Right renal pelvis (tissue), 4 donors: ENCODE results near the gene STON2. TPM values are rescaled to one million over a fixed set of nuclear protein-coding genes. Genes with fewer than 3 reads are reported as not detected.
"Not testable (repeated sequence)": the region's sequence is repeated elsewhere in the genome, so short reads cannot be mapped to it uniquely, and the experiment has no call there.

ENCODE experiments used
- DNase-seq, 4 donors: peaks; one replicate each; pipeline ENCODE4 v3.0.0-alpha.2; 2013; ENCODE audit warnings: low read depth in 4 of 4, low spot score in 3 of 4, missing footprints in 1 of 4
- polyA plus RNA-seq, 4 donors: library from polyadenylated mRNA; unstranded; fragments of 120-200 nt; gene quantifications; one replicate each; pipeline ENCODE4 v1.2.1, GENCODE V29; 2013; ENCODE audit not compliant: insufficient read length in 4 of 4

Gene STON2, protein sequence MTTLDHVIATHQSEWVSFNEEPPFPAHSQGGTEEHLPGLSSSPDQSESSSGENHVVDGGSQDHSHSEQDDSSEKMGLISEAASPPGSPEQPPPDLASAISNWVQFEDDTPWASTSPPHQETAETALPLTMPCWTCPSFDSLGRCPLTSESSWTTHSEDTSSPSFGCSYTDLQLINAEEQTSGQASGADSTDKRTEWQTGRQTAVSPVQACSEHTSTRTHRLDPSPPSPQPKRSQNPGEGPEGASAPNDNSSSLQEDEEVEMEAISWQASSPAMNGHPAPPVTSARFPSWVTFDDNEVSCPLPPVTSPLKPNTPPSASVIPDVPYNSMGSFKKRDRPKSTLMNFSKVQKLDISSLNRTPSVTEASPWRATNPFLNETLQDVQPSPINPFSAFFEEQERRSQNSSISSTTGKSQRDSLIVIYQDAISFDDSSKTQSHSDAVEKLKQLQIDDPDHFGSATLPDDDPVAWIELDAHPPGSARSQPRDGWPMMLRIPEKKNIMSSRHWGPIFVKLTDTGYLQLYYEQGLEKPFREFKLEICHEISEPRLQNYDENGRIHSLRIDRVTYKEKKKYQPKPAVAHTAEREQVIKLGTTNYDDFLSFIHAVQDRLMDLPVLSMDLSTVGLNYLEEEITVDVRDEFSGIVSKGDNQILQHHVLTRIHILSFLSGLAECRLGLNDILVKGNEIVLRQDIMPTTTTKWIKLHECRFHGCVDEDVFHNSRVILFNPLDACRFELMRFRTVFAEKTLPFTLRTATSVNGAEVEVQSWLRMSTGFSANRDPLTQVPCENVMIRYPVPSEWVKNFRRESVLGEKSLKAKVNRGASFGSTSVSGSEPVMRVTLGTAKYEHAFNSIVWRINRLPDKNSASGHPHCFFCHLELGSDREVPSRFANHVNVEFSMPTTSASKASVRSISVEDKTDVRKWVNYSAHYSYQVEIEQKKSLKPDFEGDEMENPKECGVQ
- polyA plus RNA-seq = 10 to 100 TPM; 37.8 to 44.7 (median 42.3) TPM

DNA sequence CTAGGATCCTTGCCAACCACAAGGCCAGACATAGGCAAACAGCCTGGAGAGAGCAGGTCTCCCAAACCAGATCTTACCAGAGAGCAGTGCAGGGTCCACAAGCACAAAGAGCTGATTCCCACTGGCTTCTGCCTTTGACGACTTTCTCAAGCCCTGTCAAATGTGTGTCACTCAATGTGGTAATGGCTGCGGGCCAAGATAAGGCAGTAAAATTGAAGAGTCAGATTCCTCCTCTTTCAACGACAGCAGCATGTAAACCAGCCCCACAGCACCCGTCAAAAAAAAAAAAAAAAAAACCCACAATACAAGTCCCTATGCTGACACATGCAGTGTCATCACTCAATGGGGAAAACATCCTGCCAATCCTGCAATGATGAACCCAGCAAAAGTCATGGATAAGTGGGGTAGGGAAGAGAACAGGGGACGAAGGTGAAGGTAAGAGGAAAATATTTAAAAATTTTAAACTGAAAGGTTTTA lies at the start of gene STON2:
STON2 (minus strand) TSS at position 123 of the 477 bp plus-strand sequence. CDS start 1,942 bp downstream, outside the sequence.
- no peak for DNase-seq

DNA sequence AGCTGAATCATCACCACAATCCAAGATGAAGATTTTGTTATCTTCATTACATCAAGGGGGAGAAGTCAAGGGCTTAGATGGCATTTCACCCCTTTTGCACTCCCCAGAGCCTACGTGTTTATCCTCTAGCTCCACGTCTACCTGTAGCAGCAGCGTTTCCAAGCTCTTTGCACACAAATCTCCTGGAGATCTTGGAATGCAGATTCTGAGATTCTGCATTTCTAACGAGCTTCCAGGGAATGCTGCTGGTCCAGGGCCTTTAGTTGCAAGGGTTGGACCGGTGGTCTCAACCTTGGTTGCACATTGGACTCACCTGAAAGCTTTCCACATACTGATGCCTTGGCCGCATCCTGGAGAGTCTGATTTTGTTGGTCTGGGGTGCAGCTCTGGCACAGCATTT lies 49.5 kb upstream of the STON2 start:
- no peak for DNase-seq

DNA sequence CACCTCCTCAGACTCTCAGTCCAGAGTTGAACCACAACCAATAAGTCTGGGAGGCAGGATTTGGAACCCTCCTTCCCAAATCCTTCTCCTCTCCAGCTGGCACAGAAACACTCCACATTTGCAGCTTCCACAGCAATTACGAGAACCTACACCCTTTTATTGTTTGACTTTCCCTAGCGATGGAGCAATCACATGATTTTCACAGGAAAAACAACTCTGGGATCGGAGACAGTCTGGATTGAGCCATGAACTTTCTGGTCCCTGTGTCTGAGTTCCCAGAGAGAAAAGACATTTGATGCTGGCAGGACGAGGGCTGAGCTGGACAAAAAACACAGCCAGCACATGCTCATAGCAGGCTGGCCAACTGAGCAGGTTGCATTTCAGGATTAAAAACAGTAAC lies 49.0 kb upstream of the STON2 start:
- no peak for DNase-seq

- no peak for DNase-seq
These were observed 47.1 kb upstream of the STON2 start for GRCh38 chr14:81447021-81447764.

- DNase-seq = no peak
These were observed 46.3 kb upstream of the STON2 start for GRCh38 chr14:81446279-81447007.

GRCh38 chr14:81441626-81442134 lies 41.6 kb upstream of the STON2 start:
- no peak for DNase-seq

DNA sequence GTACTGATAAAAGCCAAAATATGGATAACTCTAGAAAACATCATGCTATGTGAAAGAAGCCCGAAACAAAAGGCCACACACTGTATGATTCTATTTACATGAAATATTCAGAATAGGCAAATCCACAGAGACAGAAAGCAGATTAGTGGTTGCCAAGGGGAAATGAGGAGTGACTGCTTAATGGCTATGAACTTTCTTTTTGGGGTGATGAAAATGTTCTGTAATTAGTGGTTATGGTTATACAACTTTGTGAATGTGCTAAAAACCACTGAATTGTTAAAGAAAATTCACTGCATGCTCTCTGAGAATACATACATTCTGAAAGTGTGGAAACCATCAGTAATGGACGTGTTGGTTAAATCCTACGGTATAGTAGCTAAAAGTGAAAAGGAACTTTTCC lies 39.9 kb upstream of the STON2 start:
- no peak for DNase-seq

- no peak for DNase-seq
These were observed 37.1 kb upstream of the STON2 start for GRCh38 chr14:81437244-81437643.

DNA sequence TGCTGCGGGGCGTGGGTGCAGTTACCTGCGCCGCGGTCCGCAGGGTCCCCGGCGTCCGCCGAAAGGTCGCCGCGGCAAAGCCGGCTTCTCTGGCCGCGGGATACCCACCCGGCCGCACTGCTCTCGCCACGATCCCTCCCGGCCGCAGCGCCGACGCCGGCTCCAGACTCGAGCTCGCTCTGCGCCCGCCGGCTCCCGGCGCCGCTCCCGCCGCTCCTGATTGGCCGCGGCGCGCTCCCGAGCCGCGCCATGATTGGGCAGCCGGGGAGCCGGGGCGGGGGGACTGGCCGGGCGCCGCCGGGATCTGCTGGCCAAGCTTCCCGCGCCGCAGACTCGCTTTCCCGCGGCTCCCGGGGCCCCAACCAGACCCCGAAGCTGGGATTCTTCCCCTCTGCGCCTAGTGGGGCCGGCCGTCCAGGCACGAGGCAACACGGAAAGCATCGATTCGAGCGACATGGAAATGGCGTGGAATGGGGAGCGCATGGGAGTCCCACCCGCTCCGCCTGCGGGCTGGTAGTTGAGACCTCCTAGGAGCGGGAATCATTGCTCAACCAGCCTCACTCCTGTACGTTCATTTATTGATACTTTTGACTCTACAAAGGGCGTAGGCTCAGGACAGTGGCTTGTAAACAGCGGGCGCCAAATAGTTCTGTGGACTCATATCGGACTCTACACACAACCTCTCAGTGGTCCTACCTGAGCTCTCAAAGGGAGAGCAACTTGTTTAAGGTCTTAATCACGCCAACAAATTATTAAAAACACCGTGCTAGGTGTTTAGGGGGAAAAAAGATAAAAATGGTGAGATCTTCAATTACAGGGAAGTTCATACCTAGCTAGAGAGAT lies 36.4 kb upstream of the STON2 start:
- DNase-seq = peak; percentile 51 to 78 (median 72)

DNA sequence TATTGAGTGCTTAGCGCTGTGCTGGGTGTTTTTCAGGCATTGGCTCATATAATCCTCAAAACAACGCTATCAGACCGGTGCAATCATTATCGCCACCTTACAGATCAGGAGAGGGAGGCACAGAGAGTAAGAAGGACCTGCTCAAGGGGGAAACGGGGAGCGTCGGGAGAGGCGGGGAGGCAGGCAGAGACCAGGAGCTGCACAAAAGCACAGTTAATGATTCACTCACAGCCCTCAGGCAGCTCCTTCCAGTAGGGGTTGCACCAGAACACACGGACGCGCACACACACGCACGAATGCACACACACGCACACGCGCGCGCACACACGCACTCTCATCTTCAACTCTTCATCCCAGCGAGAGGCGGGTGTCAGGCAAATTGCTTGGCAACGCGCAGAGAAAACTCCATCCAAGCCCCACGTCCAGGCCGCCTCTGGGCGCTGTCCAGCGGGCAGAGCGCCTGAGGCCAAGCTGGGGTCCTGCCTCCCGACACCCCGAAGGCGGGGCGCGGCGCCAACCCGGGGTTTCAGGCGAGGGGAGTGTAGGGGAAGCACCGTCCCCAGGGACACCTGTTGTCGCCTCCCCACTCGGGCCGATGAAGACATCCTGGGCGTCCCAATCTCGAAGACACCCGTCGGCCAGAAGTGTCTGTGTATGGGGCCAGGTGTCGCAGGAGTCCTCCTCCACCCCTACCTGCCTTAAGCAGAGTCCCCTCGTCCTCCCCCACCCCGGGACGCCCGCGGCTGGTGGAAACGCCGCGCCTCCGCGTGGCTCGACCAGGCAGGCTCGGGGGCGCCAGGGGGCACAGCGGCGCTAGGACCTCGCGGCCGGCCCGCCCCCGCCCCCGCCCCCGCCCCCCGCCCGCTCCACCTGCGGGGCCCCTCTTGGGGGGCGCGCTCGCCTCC lies 35.5 kb upstream of the STON2 start:
- peak in 3 of 4 donors; percentile 46 to 61 (median 52) for DNase-seq

- no peak for DNase-seq
These were observed 34.9 kb upstream of the STON2 start for GRCh38 chr14:81435048-81435390.

- no peak for DNase-seq
These were observed 34.1 kb upstream of the STON2 start for GRCh38 chr14:81434230-81434629.

DNA sequence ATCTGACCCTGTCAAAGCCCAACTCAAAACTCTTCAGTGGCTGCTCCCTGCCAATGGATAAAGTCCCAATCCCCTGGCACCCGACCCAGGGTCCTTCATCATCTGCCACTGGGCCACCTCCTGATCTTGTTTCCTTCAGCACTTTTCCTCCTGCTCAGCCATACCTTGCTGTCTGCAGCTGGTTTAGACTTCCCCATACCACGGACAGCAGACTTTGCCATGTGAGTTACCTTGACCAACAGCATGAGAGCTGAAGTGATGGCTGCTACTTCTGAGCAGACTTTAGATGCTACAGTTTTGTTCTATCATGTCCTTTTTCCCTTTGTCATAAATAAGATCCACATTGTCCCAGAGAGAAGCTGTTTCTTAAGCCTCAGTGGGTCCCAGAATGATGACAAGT lies 33.3 kb upstream of the STON2 start:
- no peak for DNase-seq

- DNase-seq = no peak
These were observed 32.1 kb upstream of the STON2 start for GRCh38 chr14:81432219-81432661.

GRCh38 chr14:81430235-81430634 lies 30.1 kb upstream of the STON2 start:
- no peak for DNase-seq

GRCh38 chr14:81429749-81430148 lies 29.6 kb upstream of the STON2 start:
- not testable (repeated sequence) for DNase-seq

DNA sequence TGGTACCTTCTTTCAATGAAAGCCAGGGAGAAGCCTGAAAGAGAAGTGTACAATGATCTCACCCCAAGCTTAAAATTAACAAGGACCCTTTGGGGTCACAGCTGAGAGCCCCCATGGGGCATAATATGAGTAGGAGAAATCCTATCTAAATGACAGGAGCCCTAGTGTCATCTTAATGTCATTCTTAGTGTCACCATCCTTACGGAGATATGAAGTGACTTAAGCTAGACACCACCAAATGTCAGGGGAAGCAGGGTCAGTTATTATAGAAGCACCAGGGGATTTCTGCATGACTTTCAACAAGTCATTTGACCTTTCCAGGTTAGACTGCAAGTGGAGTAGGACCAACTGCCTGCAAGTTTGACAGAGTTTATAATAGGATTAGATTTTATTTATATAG lies 28.9 kb upstream of the STON2 start:
- DNase-seq = no peak
